ENCODE results near the gene DNMBP.
A peak's percentile ranks its signal among the peaks of the same experiment; 100 is the strongest.
"Not testable (repeated sequence)": the region's sequence is repeated elsewhere in the genome, so short reads cannot be mapped to it uniquely, and the experiment has no call there.

DNMBP gene

GRCh38 chr10:99996671-99997648, 12.8 kb downstream of the DNMBP start:
- DNase-seq: no peak
- intact Hi-C loops (cut with DNase I): no loop called here

GRCh38 chr10:99995713-99996112, 14.0 kb downstream of the DNMBP start:
- DNase-seq: no peak
- intact Hi-C loops (cut with DNase I): no loop called here

DNA sequence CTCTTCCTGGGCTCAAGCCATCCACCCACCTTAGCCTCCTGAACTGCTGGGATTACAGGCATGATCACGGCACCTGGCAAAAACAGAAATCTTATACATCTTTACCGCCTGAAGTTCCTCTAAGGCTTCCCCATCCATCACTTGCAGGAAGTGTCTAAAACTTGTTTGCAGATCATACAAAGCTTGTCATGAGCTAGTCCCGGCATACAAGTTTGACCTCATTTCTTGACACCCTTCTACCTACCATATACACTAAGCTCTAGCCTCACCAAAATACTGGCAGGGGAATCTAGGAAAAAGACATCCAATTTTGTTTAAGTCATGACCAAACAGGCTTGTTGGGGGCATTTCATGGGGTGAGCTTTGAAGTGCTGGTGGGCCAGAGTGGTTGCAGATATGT, 14.5 kb downstream of the DNMBP start:
- DNase-seq: no peak
- intact Hi-C loops (cut with DNase I): no loop called here

GRCh38 chr10:99994801-99995200, 14.9 kb downstream of the DNMBP start:
- intact Hi-C loops (cut with DNase I): no loop called here
- no peak for DNase-seq

GRCh38 chr10:99993701-99994689, 15.8 kb downstream of the DNMBP start:
- intact Hi-C loops (cut with DNase I): no loop called here

GRCh38 chr10:99985637-99986036, 24.1 kb downstream of the DNMBP start:
- intact Hi-C loops (cut with DNase I); DNase-seq: not testable (repeated sequence)

More at GRCh38 chr10:99993701-99994689, 15.8 kb downstream of the DNMBP start:
- peak in 29 of 42 donors; percentile 5 to 65 (median 29) for DNase-seq

GRCh38 chr10:99984211-99985034, 25.3 kb downstream of the DNMBP start:
- DNase-seq: no peak

DNA sequence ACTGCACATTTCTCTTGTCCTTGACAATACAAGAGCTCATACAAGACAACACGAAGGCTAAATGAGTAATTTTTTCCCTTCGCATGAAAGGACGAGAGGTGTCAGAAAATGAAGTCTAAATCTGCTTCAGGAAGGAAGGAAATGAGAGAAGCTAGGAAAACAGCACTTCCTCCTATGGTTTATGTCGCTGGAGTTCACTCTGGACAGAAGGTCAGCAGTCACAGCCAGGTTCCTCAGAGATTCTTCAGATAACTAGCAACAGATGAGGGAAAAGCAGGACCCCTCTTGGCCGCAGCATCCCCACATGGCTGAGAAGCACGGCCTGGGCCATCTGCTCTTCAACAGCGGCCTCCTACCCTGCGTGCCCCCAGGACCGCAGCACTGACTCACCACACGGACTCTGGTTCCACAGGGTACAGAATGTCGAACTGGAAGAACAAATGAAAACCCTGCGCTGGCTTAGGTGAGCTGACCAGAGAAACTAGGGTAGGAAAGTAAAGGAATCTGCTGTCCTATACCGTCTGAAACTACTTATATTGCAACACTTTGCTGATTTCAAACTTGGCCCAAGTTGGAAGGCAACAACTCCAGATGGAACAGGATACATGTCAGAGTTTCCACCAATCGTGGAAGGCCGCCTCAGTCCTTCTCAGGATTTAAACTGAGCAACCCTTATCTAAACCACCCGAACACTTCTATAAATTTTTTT, 26.3 kb downstream of the DNMBP start:
- intact Hi-C loops (cut with DNase I): no loop called here
- DNase-seq: no peak

More at GRCh38 chr10:99984211-99985034, 25.3 kb downstream of the DNMBP start:
- intact Hi-C loops (cut with DNase I): no loop called here

DNA sequence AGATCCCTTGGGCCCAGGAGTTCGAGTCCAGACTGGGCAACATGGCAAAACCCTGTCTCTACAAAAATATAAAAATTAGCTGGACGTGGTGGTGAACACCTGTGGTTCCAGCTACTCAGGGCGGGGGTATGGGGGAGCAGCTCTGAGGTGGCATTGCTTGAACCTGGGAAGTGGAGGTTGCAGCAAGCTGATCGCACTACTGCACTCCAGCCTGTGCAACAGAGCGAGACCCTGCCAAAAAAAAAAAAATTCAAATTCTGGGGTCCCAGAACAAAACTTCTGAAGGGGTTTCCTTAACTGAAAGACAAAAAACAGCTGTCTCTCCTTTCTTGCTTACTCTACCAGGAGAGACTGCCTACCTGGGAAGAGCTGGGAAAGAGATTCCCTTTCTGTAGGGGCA, 27.0 kb downstream of the DNMBP start:
- no peak for DNase-seq
- intact Hi-C loops (cut with DNase I): no loop called here

DNA sequence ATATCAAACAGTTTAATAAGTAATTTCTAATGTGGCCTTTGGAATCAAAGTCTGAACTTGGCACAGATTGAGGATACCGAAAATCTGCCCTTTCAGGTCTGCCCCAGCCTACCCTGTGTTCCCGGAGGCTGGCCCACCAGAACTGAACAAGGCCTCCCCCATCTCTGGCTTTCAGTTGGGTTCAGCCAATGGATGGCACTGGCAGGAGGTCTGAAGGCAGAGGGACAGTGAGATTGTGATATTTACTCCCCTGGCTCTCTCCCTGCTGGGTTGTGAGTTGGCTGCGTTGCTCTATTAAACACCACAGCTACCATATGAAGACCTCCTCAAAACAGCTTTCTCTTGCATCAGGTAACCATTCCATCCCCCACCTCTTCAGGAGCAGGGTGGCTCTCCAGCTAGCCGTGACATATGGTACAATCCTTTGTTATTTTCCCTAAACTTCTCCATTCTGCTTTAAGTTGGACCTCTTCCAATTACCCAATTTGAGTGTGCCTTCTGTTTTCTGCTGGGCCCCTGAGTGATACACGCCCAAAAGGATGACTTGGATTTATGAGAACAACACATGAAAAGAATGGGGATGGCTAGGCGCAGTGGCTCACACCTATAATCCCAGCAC, 28.1 kb downstream of the DNMBP start:
- intact Hi-C loops (cut with DNase I): no loop called here
- no peak for DNase-seq

GRCh38 chr10:99979066-99979685, 30.6 kb downstream of the DNMBP start:
- intact Hi-C loops (cut with DNase I): no loop called here
- no peak for DNase-seq

- intact Hi-C loops (cut with DNase I): no loop called here
- DNase-seq: no peak
Observed at GRCh38 chr10:99977916-99978315, 31.8 kb downstream of the DNMBP start.

GRCh38 chr10:99976886-99977665, 32.7 kb downstream of the DNMBP start:
- DNase-seq: no peak
- intact Hi-C loops (cut with DNase I): no loop called here

- intact Hi-C loops (cut with DNase I): no loop called here
- no peak for DNase-seq
Observed at GRCh38 chr10:99975942-99976809, 33.6 kb downstream of the DNMBP start.

DNA sequence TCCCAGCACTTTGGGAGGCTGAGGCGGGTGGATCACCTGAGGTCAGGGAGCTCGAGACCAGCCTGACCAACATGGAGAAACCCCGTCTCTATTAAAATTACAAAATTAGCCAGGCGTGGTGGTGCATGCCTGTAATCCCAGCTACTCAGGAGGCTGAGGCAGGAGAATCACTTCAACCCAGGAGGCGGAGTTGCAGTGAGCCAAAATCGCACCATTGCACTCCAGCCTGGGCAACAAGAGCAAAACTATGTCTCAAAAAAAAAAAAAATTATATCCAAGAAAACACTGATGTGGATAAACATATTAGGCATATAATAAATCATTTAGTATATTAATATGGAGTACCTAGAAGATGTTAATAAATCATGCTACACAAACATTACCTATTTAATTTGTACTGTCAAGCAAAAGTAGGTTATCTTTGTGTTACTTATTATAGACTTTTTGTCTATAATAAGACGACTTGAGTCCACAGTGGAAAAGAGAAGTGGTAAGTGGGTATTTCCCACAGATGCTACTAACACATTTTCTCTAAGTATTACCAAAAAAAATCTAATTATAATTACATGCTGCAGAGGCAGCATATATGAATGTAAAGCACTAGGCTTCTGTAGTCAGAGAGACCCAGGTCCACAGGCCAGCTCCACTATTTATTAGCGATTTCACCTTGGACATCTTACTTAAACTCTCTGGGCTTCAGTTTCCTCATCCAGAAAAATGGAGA, 34.5 kb downstream of the DNMBP start:
- intact Hi-C loops (cut with DNase I): no loop called here
- DNase-seq: no peak

Measured in head of caudate nucleus (tissue), 42 donors.